CD4-positive, alpha-beta T cell treated with Interleukin-12 subunit alpha and Interleukin-12 subunit beta, for 1 hour (primary cell): ENCODE results near the gene PCDHA1.
"Not testable (repeated sequence)": the region's sequence is repeated elsewhere in the genome, so short reads cannot be mapped to it uniquely, and the experiment has no call there.

Source experiments
- DNase-seq: peaks from one replicate; pipeline ENCODE4 v3.0.0-alpha.2; 2020

Gene PCDHA1

GRCh38 chr5:140808889-140809291, 22.9 kb downstream of the PCDHA1 start:
- no peak for DNase-seq

GRCh38 chr5:140821375-140822280, 35.7 kb downstream of the PCDHA1 start, which contains the start of gene PCDHA5:
PCDHA5 (plus strand) TSS chr5:140821613.
- DNase-seq: no peak

DNA sequence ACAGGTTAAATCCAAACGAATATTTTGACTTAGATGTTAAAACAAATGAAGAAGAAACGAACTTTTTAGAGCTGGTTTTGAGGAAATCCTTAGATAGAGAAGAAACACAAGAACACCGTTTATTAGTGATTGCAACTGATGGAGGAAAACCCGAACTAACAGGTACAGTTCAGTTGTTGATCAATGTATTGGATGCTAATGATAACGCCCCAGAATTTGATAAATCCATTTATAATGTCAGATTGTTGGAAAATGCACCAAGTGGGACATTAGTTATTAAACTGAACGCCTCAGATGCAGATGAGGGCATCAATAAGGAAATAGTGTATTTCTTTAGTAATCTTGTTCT, 36.3 kb downstream of the PCDHA1 start:
- DNase-seq: no peak

DNA sequence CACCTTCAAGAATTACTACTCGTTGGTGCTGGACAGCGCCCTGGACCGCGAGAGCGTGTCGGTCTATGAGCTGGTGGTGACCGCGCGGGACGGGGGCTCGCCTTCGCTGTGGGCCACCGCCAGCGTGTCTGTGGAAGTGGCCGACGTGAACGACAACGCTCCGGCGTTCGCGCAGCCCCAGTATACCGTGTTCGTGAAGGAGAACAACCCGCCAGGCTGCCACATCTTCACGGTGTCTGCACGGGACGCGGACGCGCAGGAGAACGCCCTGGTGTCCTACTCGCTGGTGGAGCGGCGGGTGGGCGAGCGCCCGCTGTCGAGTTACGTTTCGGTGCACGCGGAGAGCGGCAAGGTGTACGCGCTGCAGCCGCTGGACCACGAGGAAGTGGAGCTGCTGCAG, 37.0 kb downstream of the PCDHA1 start:
- DNase-seq: not testable (repeated sequence)

DNA sequence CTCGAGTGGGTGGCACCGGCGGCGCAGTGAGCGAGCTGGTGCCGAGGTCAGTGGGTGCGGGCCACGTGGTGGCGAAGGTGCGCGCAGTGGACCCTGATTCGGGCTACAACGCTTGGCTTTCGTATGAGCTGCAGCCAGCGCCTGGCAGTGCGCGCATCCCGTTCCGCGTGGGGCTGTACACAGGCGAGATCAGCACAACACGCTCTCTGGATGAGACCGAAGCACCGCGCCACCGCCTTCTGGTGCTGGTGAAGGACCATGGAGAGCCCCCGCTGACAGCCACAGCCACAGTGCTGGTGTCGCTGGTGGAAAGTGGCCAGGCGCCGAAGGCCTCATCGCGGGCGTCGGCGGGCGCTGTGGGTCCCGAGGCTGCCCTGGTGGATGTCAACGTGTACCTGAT, 37.5 kb downstream of the PCDHA1 start:
- no peak for DNase-seq

GRCh38 chr5:140827704-140828361, 41.9 kb downstream of the PCDHA1 start, which contains the start of gene PCDHA6:
PCDHA6 (plus strand) TSS chr5:140827960; CDS start chr5:140828092, 132 bp downstream.
- no peak for DNase-seq

DNA sequence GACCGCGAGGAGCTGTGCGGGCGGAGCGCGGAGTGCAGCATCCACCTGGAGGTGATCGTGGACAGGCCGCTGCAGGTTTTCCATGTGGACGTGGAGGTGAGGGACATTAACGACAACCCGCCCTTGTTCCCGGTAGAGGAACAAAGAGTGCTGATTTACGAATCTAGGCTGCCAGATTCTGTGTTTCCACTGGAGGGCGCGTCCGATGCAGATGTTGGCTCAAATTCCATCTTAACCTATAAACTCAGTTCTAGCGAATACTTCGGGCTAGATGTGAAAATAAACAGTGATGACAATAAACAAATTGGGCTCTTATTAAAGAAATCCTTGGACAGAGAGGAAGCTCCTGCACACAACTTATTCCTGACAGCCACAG, 42.4 kb downstream of the PCDHA1 start:
- DNase-seq: no peak

DNA sequence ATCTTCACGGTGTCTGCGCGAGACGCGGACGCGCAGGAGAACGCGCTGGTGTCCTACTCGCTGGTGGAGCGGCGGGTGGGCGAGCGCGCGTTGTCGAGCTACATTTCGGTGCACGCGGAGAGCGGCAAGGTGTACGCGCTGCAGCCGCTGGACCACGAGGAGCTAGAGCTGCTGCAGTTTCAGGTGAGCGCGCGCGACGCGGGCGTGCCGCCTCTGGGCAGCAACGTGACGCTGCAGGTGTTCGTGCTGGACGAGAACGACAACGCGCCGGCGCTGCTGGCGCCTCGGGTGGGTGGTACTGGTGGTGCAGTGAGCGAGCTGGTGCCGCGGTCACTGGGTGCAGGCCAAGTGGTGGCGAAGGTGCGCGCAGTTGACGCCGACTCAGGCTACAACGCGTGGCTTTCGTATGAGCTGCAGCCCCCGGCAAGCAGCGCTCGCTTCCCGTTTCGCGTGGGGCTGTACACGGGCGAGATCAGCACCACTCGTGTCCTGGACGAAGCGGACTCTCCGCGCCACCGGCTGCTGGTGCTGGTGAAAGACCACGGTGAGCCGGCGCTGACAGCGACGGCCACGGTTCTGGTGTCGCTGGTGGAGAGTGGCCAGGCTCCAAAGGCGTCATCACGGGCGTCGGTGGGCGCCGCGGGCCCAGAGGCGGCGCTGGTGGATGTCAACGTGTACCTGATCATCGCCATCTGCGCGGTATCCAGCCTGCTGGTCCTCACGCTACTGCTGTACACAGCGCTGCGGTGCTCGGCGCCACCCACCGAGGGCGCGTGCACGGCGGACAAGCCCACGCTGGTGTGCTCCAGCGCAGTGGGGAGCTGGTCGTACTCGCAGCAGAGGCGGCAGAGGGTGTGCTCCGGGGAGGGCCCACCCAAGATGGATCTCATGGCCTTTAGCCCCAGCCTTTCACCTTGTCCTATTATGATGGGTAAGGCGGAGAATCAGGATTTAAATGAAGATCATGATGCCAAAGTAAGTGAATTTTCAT, 43.9 kb downstream of the PCDHA1 start:
- not testable (repeated sequence) for DNase-seq

- no peak for DNase-seq
These were observed 48.1 kb downstream of the PCDHA1 start, which contains the start of gene PCDHA7 for GRCh38 chr5:140833993-140834392. PCDHA7 (plus strand) TSS chr5:140834269; CDS start chr5:140834384, 115 bp downstream.

- not testable (repeated sequence) for DNase-seq
These were observed 48.6 kb downstream of the PCDHA1 start for GRCh38 chr5:140834439-140835008.

GRCh38 chr5:140835622-140836510, 49.9 kb downstream of the PCDHA1 start:
- no peak for DNase-seq

DNA sequence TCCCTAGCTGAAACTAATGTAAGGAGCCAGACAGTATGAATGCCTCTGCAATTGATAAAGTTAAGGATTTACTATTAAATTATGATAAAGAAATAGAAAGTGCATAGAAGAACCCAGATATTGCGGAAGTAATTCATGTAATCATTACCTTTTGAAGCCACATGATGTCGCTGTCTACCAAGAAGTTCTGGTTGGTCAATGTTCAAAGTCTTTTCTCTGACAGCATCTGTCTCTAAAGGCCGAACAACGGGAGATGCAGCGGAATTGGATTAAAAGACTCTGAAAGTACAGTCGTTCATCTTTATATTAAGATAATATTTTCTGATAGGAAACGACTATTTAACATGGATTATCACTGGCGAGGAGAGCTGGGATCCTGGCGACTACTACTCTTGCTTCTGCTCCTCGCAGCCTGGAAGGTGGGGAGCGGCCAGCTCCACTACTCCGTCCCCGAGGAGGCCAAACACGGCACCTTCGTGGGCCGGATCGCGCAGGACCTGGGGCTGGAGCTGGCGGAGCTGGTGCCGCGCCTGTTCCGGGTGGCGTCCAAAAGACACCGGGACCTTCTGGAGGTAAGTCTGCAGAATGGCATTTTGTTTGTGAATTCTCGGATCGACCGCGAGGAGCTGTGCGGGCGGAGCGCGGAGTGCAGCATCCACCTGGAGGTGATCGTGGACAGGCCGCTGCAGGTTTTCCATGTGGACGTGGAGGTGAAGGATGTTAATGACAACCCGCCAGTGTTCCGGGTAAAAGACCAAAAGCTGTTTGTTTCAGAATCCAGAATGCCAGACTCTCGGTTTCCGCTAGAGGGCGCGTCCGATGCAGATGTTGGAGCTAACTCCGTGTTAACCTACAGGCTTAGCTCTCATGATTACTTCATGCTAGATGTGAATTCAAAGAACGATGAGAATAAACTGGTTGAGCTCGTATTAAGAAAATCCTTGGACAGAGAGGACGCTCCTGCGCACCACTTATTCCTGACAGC, 55.3 kb downstream of the PCDHA1 start, which contains the start of gene PCDHA8:
Gene PCDHA8, plus strand, starts transcription at position 210 of the 985 bp plus-strand sequence. Its CDS starts 135 bp downstream, at position 345.
- DNase-seq: peak; percentile 6

GRCh38 chr5:140842798-140843733, 57.1 kb downstream of the PCDHA1 start:
- no peak for DNase-seq

DNA sequence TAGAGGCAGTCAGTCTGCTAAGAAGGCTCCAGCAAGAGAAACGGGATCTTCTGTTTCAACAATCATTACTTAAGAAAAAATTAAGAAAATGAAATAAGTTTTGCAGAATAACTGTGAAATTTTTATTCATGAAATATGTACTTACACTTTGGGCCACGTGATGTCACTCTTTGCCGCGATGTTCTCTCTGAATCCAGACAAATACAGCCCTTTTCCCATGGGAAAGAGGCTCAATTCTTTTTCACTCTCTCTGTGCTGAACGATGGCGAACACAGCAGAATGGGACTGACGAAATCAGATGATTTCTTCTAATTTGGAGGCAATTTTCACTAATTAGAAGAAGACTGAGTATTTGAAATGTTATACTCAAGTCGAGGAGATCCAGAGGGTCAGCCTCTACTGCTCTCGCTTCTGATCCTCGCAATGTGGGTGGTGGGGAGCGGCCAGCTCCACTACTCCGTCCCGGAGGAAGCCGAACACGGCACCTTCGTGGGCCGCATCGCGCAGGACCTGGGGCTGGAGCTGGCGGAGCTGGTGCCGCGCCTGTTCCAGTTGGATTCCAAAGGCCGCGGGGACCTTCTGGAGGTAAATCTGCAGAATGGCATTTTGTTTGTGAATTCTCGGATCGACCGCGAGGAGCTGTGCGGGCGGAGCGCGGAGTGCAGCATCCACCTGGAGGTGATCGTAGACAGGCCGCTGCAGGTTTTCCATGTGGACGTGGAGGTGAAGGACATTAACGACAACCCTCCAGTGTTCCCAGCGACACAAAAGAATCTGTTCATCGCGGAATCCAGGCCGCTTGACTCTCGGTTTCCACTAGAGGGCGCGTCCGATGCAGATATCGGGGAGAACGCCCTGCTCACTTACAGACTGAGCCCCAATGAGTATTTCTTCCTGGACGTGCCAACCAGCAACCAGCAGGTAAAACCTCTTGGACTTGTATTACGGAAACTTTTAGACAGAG, 62.5 kb downstream of the PCDHA1 start, which contains the start of gene PCDHA9:
Gene PCDHA9, plus strand, starts transcription at position 244 of the 964 bp plus-strand sequence. Its CDS starts 114 bp downstream, at position 358.
- DNase-seq: not testable (repeated sequence)

DNA sequence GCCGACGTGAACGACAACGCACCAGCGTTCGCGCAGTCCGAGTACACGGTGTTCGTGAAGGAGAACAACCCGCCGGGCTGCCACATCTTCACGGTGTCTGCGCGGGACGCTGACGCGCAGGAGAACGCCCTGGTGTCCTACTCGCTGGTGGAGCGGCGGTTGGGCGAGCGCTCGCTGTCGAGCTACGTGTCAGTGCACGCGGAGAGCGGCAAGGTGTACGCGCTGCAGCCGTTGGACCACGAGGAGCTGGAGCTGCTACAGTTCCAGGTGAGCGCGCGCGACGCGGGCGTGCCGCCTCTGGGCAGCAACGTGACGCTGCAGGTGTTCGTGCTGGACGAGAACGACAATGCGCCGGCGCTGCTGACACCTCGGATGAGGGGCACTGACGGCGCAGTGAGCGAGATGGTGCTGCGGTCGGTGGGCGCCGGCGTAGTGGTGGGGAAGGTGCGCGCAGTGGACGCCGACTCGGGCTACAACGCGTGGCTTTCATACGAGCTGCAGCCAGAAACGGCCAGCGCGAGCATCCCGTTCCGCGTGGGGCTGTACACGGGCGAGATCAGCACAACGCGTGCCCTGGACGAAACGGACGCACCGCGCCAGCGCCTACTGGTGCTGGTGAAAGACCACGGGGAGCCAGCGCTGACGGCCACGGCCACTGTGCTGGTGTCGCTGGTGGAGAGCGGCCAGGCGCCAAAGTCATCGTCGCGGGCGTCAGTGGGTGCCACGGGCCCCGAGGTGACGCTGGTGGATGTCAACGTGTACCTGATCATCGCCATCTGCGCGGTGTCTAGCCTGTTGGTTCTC, 64.1 kb downstream of the PCDHA1 start:
- not testable (repeated sequence) for DNase-seq
